ENCODE measurements around the gene KRTAP4-4. TPM values are rescaled to one million over a fixed set of nuclear protein-coding genes. Genes with fewer than 3 reads are reported as not detected.
A peak's percentile ranks its signal among the peaks of the same experiment; 100 is the strongest.
"Not testable (repeated sequence)": the region's sequence is repeated elsewhere in the genome, so short reads cannot be mapped to it uniquely, and the experiment has no call there.

KRTAP4-4 gene
- total and polyA plus RNA-seq, 4 donors: not detected

- H3K36me3 ChIP-seq (ENCODE audit: control insufficient read depth, insufficient read depth, low read length): no peaks in the 10 kb centered on the region
- H3K27me3 ChIP-seq (ENCODE audit: control insufficient read depth, insufficient read depth, low read length): no peaks in the 10 kb centered on the region
- H3K4me3 ChIP-seq (ENCODE audit: low read depth, low read length): no peak overlapping the region
- H3K9me3 ChIP-seq (ENCODE audit: control insufficient read depth, insufficient read depth, low read length): no peaks in the 10 kb centered on the region
- no peak overlapping the region for H3K27ac ChIP-seq (ENCODE audit: low read depth, low read length)
- H3K4me1 ChIP-seq (ENCODE audit: control insufficient read depth, insufficient read depth, low read length): no peaks in the 10 kb centered on the region
- 100% methylated on average over 1 of the region's 4 CpGs for WGBS (ENCODE audit: insufficient coverage)
- DNase-seq (ENCODE audit: low read depth in 4 of 6, low spot score in 6 of 6): no peak
Observed at GRCh38 chr17:41150026-41150425, 10.5 kb downstream of the KRTAP4-4 start.

DNA sequence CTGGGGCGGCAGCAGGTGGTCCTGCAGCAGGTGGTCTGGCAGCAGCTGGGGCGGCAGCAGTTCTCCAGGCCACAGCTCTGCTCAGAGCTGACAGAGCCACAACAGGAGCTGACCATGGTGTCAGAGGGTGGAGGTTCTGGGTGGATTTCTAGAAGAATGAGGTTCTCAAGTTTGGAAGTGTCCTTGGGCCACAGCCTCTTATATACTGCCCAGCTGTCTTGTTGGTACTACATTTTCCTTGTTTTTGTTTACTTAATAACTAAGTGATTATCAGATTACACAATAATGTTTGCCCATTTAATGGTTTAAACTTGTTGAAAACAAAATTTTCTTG is 10.9 kb downstream of the KRTAP4-4 start, which contains the start of gene KRTAP4-5:
Gene KRTAP4-5, minus strand, starts transcription at position 174 of the 334 bp plus-strand sequence. Its CDS starts 58 bp downstream, at position 116.
- Histone ChIP-seq H3K36me3 (ENCODE audit: control insufficient read depth, insufficient read depth, low read length) (no peaks in the 10 kb centered on the region), H3K27ac (ENCODE audit: low read depth, low read length) (no peak within 1 kb of the TSS), H3K27me3 (ENCODE audit: control insufficient read depth, insufficient read depth, low read length) (no peaks in the 10 kb centered on the region), H3K4me3 (ENCODE audit: low read depth, low read length) (no peak within 1 kb of the TSS), H3K9me3 (ENCODE audit: control insufficient read depth, insufficient read depth, low read length) (no peaks in the 10 kb centered on the region), H3K4me1 (ENCODE audit: control insufficient read depth, insufficient read depth, low read length) (no peaks in the 10 kb centered on the region)
- 88% methylated on average over 2 of the region's 2 CpGs for WGBS (ENCODE audit: insufficient coverage)
- DNase-seq (ENCODE audit: low read depth in 4 of 6, low spot score in 6 of 6): no peak

GRCh38 chr17:41148971-41149651 is 11.4 kb downstream of the KRTAP4-4 start:
- H3K27me3 ChIP-seq (ENCODE audit: control insufficient read depth, insufficient read depth, low read length): not testable (repeated sequence)

GRCh38 chr17:41147531-41148204 is 12.9 kb downstream of the KRTAP4-4 start:
- Histone ChIP-seq H3K36me3 (ENCODE audit: control insufficient read depth, insufficient read depth, low read length) (no peaks in the 10 kb centered on the region), H3K9me3 (ENCODE audit: control insufficient read depth, insufficient read depth, low read length) (no peaks in the 10 kb centered on the region), H3K27me3 (ENCODE audit: control insufficient read depth, insufficient read depth, low read length) (no peaks in the 10 kb centered on the region), H3K27ac (ENCODE audit: low read depth, low read length) (no peak overlapping the region), H3K4me1 (ENCODE audit: control insufficient read depth, insufficient read depth, low read length) (no peaks in the 10 kb centered on the region), H3K4me3 (ENCODE audit: low read depth, low read length) (no peak overlapping the region)
- WGBS (ENCODE audit: insufficient coverage): 89% methylated on average over 1 of the region's 2 CpGs
- no peak for DNase-seq (ENCODE audit: low read depth in 4 of 6, low spot score in 6 of 6)

More at GRCh38 chr17:41148971-41149651, 11.4 kb downstream of the KRTAP4-4 start:
- not testable (repeated sequence) for H3K36me3 ChIP-seq (ENCODE audit: control insufficient read depth, insufficient read depth, low read length); H3K4me1 ChIP-seq (ENCODE audit: control insufficient read depth, insufficient read depth, low read length); H3K27ac ChIP-seq (ENCODE audit: low read depth, low read length); H3K9me3 ChIP-seq (ENCODE audit: control insufficient read depth, insufficient read depth, low read length); H3K4me3 ChIP-seq (ENCODE audit: low read depth, low read length)
- peak in 1 of 6 donors; percentile 38 for DNase-seq (ENCODE audit: low read depth in 4 of 6, low spot score in 6 of 6)
- WGBS (ENCODE audit: insufficient coverage): 66% methylated on average over 9 of the region's 10 CpGs

DNA sequence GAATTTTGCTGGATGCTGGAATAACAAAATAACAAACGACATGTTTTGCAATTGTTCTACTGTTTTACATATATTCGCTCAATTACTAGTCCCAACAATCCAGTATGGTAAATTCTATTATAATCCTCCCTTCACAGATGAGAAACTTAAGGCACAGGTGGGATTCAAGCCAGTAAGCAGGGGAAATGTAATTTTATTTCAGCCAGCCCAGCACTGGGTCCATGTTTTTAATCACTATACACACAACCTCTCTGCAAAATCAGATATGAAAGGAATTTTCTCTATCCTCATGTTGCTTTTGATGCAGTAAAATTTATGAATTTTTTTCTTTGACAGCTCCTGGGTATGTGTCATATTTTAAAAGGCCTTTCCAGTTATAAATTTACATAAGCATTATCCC is 15.3 kb downstream of the KRTAP4-4 start:
- WGBS (ENCODE audit: insufficient coverage): no CpG with 5 or more reads among the region's 2 CpGs
- no peaks in the 10 kb centered on the region for H3K4me1 ChIP-seq (ENCODE audit: control insufficient read depth, insufficient read depth, low read length)
- H3K27ac ChIP-seq (ENCODE audit: low read depth, low read length): no peak overlapping the region
- H3K4me3 ChIP-seq (ENCODE audit: low read depth, low read length): no peak overlapping the region
- H3K27me3 ChIP-seq (ENCODE audit: control insufficient read depth, insufficient read depth, low read length): no peaks in the 10 kb centered on the region
- no peak for DNase-seq (ENCODE audit: low read depth in 4 of 6, low spot score in 6 of 6)
- H3K36me3 ChIP-seq (ENCODE audit: control insufficient read depth, insufficient read depth, low read length): no peaks in the 10 kb centered on the region
- peaks cover 3% of the 10 kb centered on the region for H3K9me3 ChIP-seq (ENCODE audit: control insufficient read depth, insufficient read depth, low read length)

GRCh38 chr17:41144846-41145245 is 15.7 kb downstream of the KRTAP4-4 start:
- Histone ChIP-seq H3K36me3 (ENCODE audit: control insufficient read depth, insufficient read depth, low read length) (no peaks in the 10 kb centered on the region), H3K27ac (ENCODE audit: low read depth, low read length) (no peak overlapping the region), H3K9me3 (ENCODE audit: control insufficient read depth, insufficient read depth, low read length) (peaks cover 3% of the 10 kb centered on the region), H3K27me3 (ENCODE audit: control insufficient read depth, insufficient read depth, low read length) (no peaks in the 10 kb centered on the region), H3K4me3 (ENCODE audit: low read depth, low read length) (no peak overlapping the region), H3K4me1 (ENCODE audit: control insufficient read depth, insufficient read depth, low read length) (no peaks in the 10 kb centered on the region)
- no peak for DNase-seq (ENCODE audit: low read depth in 4 of 6, low spot score in 6 of 6)
- no CpG with 5 or more reads among the region's 1 CpG for WGBS (ENCODE audit: insufficient coverage)

GRCh38 chr17:41141361-41141760 is 19.2 kb downstream of the KRTAP4-4 start:
- Histone ChIP-seq H3K27ac (ENCODE audit: low read depth, low read length) (no peak overlapping the region), H3K36me3 (ENCODE audit: control insufficient read depth, insufficient read depth, low read length) (no peaks in the 10 kb centered on the region), H3K4me1 (ENCODE audit: control insufficient read depth, insufficient read depth, low read length) (no peaks in the 10 kb centered on the region), H3K9me3 (ENCODE audit: control insufficient read depth, insufficient read depth, low read length) (peaks cover 3% of the 10 kb centered on the region), H3K27me3 (ENCODE audit: control insufficient read depth, insufficient read depth, low read length) (no peaks in the 10 kb centered on the region), H3K4me3 (ENCODE audit: low read depth, low read length) (no peak overlapping the region)
- DNase-seq (ENCODE audit: low read depth in 4 of 6, low spot score in 6 of 6): no peak

GRCh38 chr17:41140360-41141131 is 20.0 kb downstream of the KRTAP4-4 start, which contains the start of gene KRTAP4-6:
Gene KRTAP4-6, minus strand, starts transcription at chr17:41140544. Its CDS starts 57 bp downstream, at chr17:41140487.
- WGBS (ENCODE audit: insufficient coverage): 84% methylated on average over 5 of the region's 6 CpGs
- H3K4me1 ChIP-seq (ENCODE audit: control insufficient read depth, insufficient read depth, low read length): no peaks in the 10 kb centered on the region
- no peaks in the 10 kb centered on the region for H3K27me3 ChIP-seq (ENCODE audit: control insufficient read depth, insufficient read depth, low read length)
- H3K27ac ChIP-seq (ENCODE audit: low read depth, low read length): no peak within 1 kb of the TSS
- H3K4me3 ChIP-seq (ENCODE audit: low read depth, low read length): no peak within 1 kb of the TSS
- no peak for DNase-seq (ENCODE audit: low read depth in 4 of 6, low spot score in 6 of 6)
- H3K9me3 ChIP-seq (ENCODE audit: control insufficient read depth, insufficient read depth, low read length): peaks cover 3% of the 10 kb centered on the region
- no peaks in the 10 kb centered on the region for H3K36me3 ChIP-seq (ENCODE audit: control insufficient read depth, insufficient read depth, low read length)

DNA sequence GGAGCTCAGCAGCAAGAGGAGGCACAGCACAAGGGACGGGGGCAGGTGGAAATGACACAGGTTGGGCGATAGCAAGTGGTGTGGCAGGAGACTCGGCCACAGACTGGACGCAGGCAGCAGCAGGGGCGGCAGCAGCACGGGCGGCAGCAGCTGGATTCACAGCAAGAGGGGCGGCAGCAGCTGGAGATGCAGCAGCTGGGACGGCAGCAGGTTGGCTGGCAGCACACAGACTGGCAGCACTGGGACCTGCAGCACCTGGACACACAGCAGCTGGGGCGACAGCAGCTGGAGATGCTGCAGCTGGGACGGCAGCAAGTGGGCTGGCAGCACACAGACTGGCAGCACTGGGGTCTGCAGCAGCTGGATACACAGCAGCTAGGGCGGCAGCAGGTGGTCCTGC is 20.7 kb downstream of the KRTAP4-4 start:
- not testable (repeated sequence) for H3K27me3 ChIP-seq (ENCODE audit: control insufficient read depth, insufficient read depth, low read length); H3K9me3 ChIP-seq (ENCODE audit: control insufficient read depth, insufficient read depth, low read length); H3K4me1 ChIP-seq (ENCODE audit: control insufficient read depth, insufficient read depth, low read length); DNase-seq (ENCODE audit: low read depth in 4 of 6, low spot score in 6 of 6); H3K4me3 ChIP-seq (ENCODE audit: low read depth, low read length); H3K36me3 ChIP-seq (ENCODE audit: control insufficient read depth, insufficient read depth, low read length); H3K27ac ChIP-seq (ENCODE audit: low read depth, low read length)
- WGBS (ENCODE audit: insufficient coverage): 96% methylated on average over 12 of the region's 12 CpGs

All from spinal cord (tissue), 10 donors.